Measurements from ENCODE around the gene PSTPIP2. TPM values are rescaled to one million over a fixed set of nuclear protein-coding genes. Genes with fewer than 3 reads are reported as not detected.

Gene PSTPIP2
- total RNA-seq, 1 donor from 2014 or later, result 4.5 TPM

GRCh38 chr18:46104128-46104911 is 32.3 kb upstream of the PSTPIP2 start, which contains the start of gene HAUS1:
Gene HAUS1 (plus strand): TSS chr18:46104385. CDS start chr18:46104412, 27 bp downstream.
- no peaks in the 10 kb centered on the region for H3K27me3 Mint-ChIP-seq (ENCODE audit: unreplicated experiment)
- peak; percentile 11 for TF ChIP-seq CTCF (IDR thresholded peaks at IDR 0.05)
- peaks cover 13% of the 10 kb centered on the region for H3K4me1 Mint-ChIP-seq (ENCODE audit: unreplicated experiment)
- H3K9me3 Mint-ChIP-seq (ENCODE audit: unreplicated experiment), result no peaks in the 10 kb centered on the region
- H3K4me3 Mint-ChIP-seq (ENCODE audit: unreplicated experiment), result peak within 1 kb of the TSS; percentile 98
- peak within 1 kb of the TSS; percentile 96 for H3K27ac Mint-ChIP-seq (ENCODE audit: unreplicated experiment)
- H3K36me3 Mint-ChIP-seq (ENCODE audit: unreplicated experiment), result peaks cover 9% of the 10 kb centered on the region
- DNase-seq (ENCODE audit: extremely low spot score, unreplicated experiment), result peak; percentile 95

GRCh38 chr18:46099463-46099862 is 27.4 kb upstream of the PSTPIP2 start:
- Mint-ChIP-seq H3K27ac (ENCODE audit: unreplicated experiment) (no peak overlapping the region), H3K36me3 (ENCODE audit: unreplicated experiment) (peaks cover 6% of the 10 kb centered on the region), H3K4me1 (ENCODE audit: unreplicated experiment) (peaks cover 25% of the 10 kb centered on the region), H3K4me3 (ENCODE audit: unreplicated experiment) (no peak overlapping the region), H3K27me3 (ENCODE audit: unreplicated experiment) (no peaks in the 10 kb centered on the region), H3K9me3 (ENCODE audit: unreplicated experiment) (no peaks in the 10 kb centered on the region)
- no peak for TF ChIP-seq CTCF (IDR thresholded peaks at IDR 0.05)
- no peak for DNase-seq (ENCODE audit: extremely low spot score, unreplicated experiment)

GRCh38 chr18:46098616-46098933 is 26.5 kb upstream of the PSTPIP2 start:
- H3K9me3 Mint-ChIP-seq (ENCODE audit: unreplicated experiment), result no peaks in the 10 kb centered on the region
- H3K36me3 Mint-ChIP-seq (ENCODE audit: unreplicated experiment), result peaks cover 11% of the 10 kb centered on the region
- H3K4me3 Mint-ChIP-seq (ENCODE audit: unreplicated experiment), result peak overlapping the region; percentile 96
- no peak for TF ChIP-seq CTCF (IDR thresholded peaks at IDR 0.05)
- peak overlapping the region; percentile 99 for H3K27ac Mint-ChIP-seq (ENCODE audit: unreplicated experiment)
- no peaks in the 10 kb centered on the region for H3K27me3 Mint-ChIP-seq (ENCODE audit: unreplicated experiment)
- no peak for DNase-seq (ENCODE audit: extremely low spot score, unreplicated experiment)
- peaks cover 24% of the 10 kb centered on the region for H3K4me1 Mint-ChIP-seq (ENCODE audit: unreplicated experiment)

- Mint-ChIP-seq H3K4me1 (ENCODE audit: unreplicated experiment) (peaks cover 24% of the 10 kb centered on the region), H3K36me3 (ENCODE audit: unreplicated experiment) (peaks cover 11% of the 10 kb centered on the region), H3K9me3 (ENCODE audit: unreplicated experiment) (no peaks in the 10 kb centered on the region), H3K27ac (ENCODE audit: unreplicated experiment) (peak within 1 kb of the TSS; percentile 99), H3K27me3 (ENCODE audit: unreplicated experiment) (no peaks in the 10 kb centered on the region), H3K4me3 (ENCODE audit: unreplicated experiment) (peak within 1 kb of the TSS; percentile 96)
- peak; percentile 92 for DNase-seq (ENCODE audit: extremely low spot score, unreplicated experiment)
- TF ChIP-seq CTCF (IDR thresholded peaks at IDR 0.05), result no peak
Observed at GRCh38 chr18:46097801-46098615, 25.9 kb upstream of the PSTPIP2 start, which contains the start of gene ATP5F1A. Gene ATP5F1A (minus strand): TSS chr18:46098296. CDS start chr18:46098231, 65 bp downstream.

- Mint-ChIP-seq H3K27ac (ENCODE audit: unreplicated experiment) (peak overlapping the region; percentile 99), H3K4me3 (ENCODE audit: unreplicated experiment) (peak overlapping the region; percentile 96), H3K9me3 (ENCODE audit: unreplicated experiment) (no peaks in the 10 kb centered on the region), H3K27me3 (ENCODE audit: unreplicated experiment) (no peaks in the 10 kb centered on the region), H3K36me3 (ENCODE audit: unreplicated experiment) (peaks cover 11% of the 10 kb centered on the region), H3K4me1 (ENCODE audit: unreplicated experiment) (peaks cover 24% of the 10 kb centered on the region)
- TF ChIP-seq CTCF (IDR thresholded peaks at IDR 0.05), result no peak
- no peak for DNase-seq (ENCODE audit: extremely low spot score, unreplicated experiment)
Observed at GRCh38 chr18:46097431-46097800, 25.4 kb upstream of the PSTPIP2 start.

All from osteocyte (in vitro differentiated cells).